Fibroblast of lung (primary cell): ENCODE data around the gene ME1.

Experiments
- CTCF ChIP-seq, 2 donors: IDR thresholded peaks in 1 of 2; conservative IDR thresholded peaks in 1 of 2; 1 replicate in 1 of 2; 2 replicates in 1 of 2; pipeline ENCODE4 v1.5.1; 2011 to 2012; ENCODE audit warnings: low read length in 2 of 2, control low read depth in 1 of 2, inconsistent platforms in 1 of 2, low read depth in 1 of 2, mild to moderate bottlenecking in 1 of 2
- EZH2 ChIP-seq: IDR thresholded peaks from 2 replicates; pipeline ENCODE4 v1.5.1; 2012; ENCODE audit warnings: low read length, control low read depth, mild to moderate bottlenecking; ENCODE audit errors: missing control alignments

DNA sequence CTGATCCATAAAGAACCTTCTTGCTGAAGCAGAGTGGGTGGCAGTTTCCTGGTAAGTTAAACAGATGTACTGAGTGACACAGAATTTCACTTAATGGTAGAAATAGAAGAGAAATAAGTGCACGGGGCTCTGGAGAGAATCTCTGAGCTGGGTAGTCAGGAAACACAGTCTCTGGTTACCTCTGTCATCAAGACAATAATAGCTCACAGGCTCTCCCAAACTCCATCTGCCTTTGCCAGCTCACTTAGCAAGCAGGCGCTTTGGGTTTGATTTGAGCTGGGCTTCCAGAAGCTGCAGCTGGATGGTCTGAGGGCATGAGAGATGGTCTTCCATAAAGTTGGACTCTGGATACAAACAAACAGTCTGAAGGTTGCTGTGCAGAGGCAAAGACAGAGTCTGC is 41.9 kb upstream of the ME1 start:
- TF ChIP-seq CTCF (conservative IDR thresholded peaks at IDR 0.05 in 1 of 2, IDR thresholded peaks at IDR 0.05 in 1 of 2; ENCODE audit: low read depth in 1 of 2, low read length in 2 of 2) (no peak), EZH2 (no peak)
